ENCODE data around the gene CLDN24. TPM values are rescaled to one million over a fixed set of nuclear protein-coding genes. Genes with fewer than 3 reads are reported as not detected.

CLDN24 gene
- total and polyA plus RNA-seq, 5 experiments from 2014 or later, result 1.6 TPM; not detected in 4

- no peak overlapping the region for H3K4me3 Mint-ChIP-seq
These were observed 35.5 kb downstream of the CLDN24 start for GRCh38 chr4:183286590-183287308.

GRCh38 chr4:183285886-183286285, 36.3 kb downstream of the CLDN24 start:
- no peaks in the 10 kb centered on the region for H3K9me3 Mint-ChIP-seq
- H3K4me1 Mint-ChIP-seq, result peaks cover 0 to 2% (median 0%) of the 10 kb centered on the region in 4 donors
- H3K27ac Mint-ChIP-seq, result no peak overlapping the region
- no peak for ATAC-seq
- H3K4me3 Mint-ChIP-seq, result no peak overlapping the region
- DNase-seq, result no peak
- H3K36me3 Mint-ChIP-seq, result peaks cover 0 to 62% (median 2%) of the 10 kb centered on the region in 3 donors
- POLR2A ChIA-PET, result no interaction called here
- no peaks in the 10 kb centered on the region for H3K27me3 Mint-ChIP-seq

More at GRCh38 chr4:183286590-183287308, 35.5 kb downstream of the CLDN24 start:
- no peaks in the 10 kb centered on the region for H3K27me3 Mint-ChIP-seq
- peaks cover 0 to 61% (median 2%) of the 10 kb centered on the region in 3 donors for H3K36me3 Mint-ChIP-seq
- ATAC-seq (no peak), DNase-seq (no peak)
- POLR2A ChIA-PET, result no interaction called here
- H3K4me1 Mint-ChIP-seq, result peaks cover 0 to 2% (median 0%) of the 10 kb centered on the region in 4 donors
- H3K9me3 Mint-ChIP-seq, result no peaks in the 10 kb centered on the region
- no peak overlapping the region for H3K27ac Mint-ChIP-seq

- no peaks in the 10 kb centered on the region for H3K27me3 Mint-ChIP-seq
- no peaks in the 10 kb centered on the region for H3K9me3 Mint-ChIP-seq
- POLR2A ChIA-PET, result no interaction called here
- no peak overlapping the region for H3K4me3 Mint-ChIP-seq
- no peak for DNase-seq
- peaks cover 0 to 63% (median 5%) of the 10 kb centered on the region in 3 donors for H3K36me3 Mint-ChIP-seq
- no peak overlapping the region for H3K27ac Mint-ChIP-seq
- ATAC-seq, result no peak
- peaks cover 0 to 2% (median 0%) of the 10 kb centered on the region in 4 donors for H3K4me1 Mint-ChIP-seq
These were observed 37.3 kb downstream of the CLDN24 start for GRCh38 chr4:183284965-183285364.

GRCh38 chr4:183284258-183284785, 37.9 kb downstream of the CLDN24 start:
- POLR2A ChIA-PET, result no interaction called here
- Mint-ChIP-seq H3K36me3 (peaks cover 0 to 58% (median 9%) of the 10 kb centered on the region in 3 donors), H3K4me1 (peaks cover 0 to 2% (median 0%) of the 10 kb centered on the region in 4 donors), H3K27me3 (no peaks in the 10 kb centered on the region), H3K4me3 (no peak overlapping the region), H3K27ac (no peak overlapping the region), H3K9me3 (peaks cover 0 to 2% (median 0%) of the 10 kb centered on the region in 9 donors)
- DNase-seq, result no peak
- no peak for ATAC-seq

- POLR2A ChIA-PET, result no interaction called here
- Mint-ChIP-seq H3K4me3 (no peak overlapping the region), H3K27ac (no peak overlapping the region), H3K27me3 (peaks cover 0 to 3% (median 0%) of the 10 kb centered on the region in 5 donors), H3K36me3 (peaks cover 24 to 35% (median 31%) of the 10 kb centered on the region in 3 donors), H3K9me3 (peaks cover 10 to 31% (median 20%) of the 10 kb centered on the region in 9 donors), H3K4me1 (no peaks in the 10 kb centered on the region)
- no peak for ATAC-seq
- DNase-seq, result no peak
These were observed 46.1 kb downstream of the CLDN24 start for GRCh38 chr4:183276106-183276505.

GRCh38 chr4:183272384-183272783, 49.8 kb downstream of the CLDN24 start:
- Mint-ChIP-seq H3K27me3 (peaks cover 0 to 3% (median 0%) of the 10 kb centered on the region in 5 donors), H3K36me3 (peaks cover 24 to 38% (median 24%) of the 10 kb centered on the region in 3 donors), H3K4me1 (no peaks in the 10 kb centered on the region), H3K27ac (no peak overlapping the region), H3K9me3 (peaks cover 10 to 31% (median 20%) of the 10 kb centered on the region in 9 donors), H3K4me3 (no peak overlapping the region)
- POLR2A ChIA-PET, result no interaction called here
- ATAC-seq (no peak), DNase-seq (no peak)

Other genes starting within 250 kb of the CLDN24 start
- gene WWC2, start 223.2 kb downstream of the CLDN24 start, total RNA-seq, result 1 to 10 TPM; 7.4 to 8.0 TPM
- gene WWC2, start 223.2 kb downstream of the CLDN24 start, polyA plus RNA-seq, result 1 to 10 TPM in 1 of 3 donors, under 1 TPM in 2; 0.59 to 1.0 (median 0.77) TPM
- not detected for gene CLDN22, start 2.1 kb downstream of the CLDN24 start, total RNA-seq
- under 1 TPM in 1 of 3 donors, not detected in 2; 0.29 TPM for gene CLDN22, start 2.1 kb downstream of the CLDN24 start, polyA plus RNA-seq
- 10 to 100 TPM; 69.9 to 78.2 TPM for gene CDKN2AIP, start 122.2 kb upstream of the CLDN24 start, total RNA-seq
- gene CDKN2AIP, start 122.2 kb upstream of the CLDN24 start, polyA plus RNA-seq, result 10 to 100 TPM; 28.2 to 45.4 (median 30.9) TPM
- 10 to 100 TPM; 10.9 to 11.7 TPM for gene ING2, start 182.6 kb upstream of the CLDN24 start, total RNA-seq
- 10 to 100 TPM; 11.4 to 16.1 (median 13.2) TPM for gene ING2, start 182.6 kb upstream of the CLDN24 start, polyA plus RNA-seq

Measured in naive thymus-derived CD8-positive, alpha-beta T cell (primary cell).